Measurements from ENCODE around the gene ROBO1. TPM values are rescaled to one million over a fixed set of nuclear protein-coding genes. Genes with fewer than 3 reads are reported as not detected.

Gene ROBO1
- total RNA-seq, 2 donors from 2014 or later = 7.6 to 19.7 TPM

GRCh38 chr3:78734048-78734637 is 1033.7 kb downstream of the ROBO1 start:
- Histone ChIP-seq H3K27me3 (no peaks in the 10 kb centered on the region), H3K4me1 (peaks cover 0 to 5% of the 10 kb centered on the region in 2 donors), H3K4me3 (no peak overlapping the region), H3K36me3 (no peaks in the 10 kb centered on the region), H3K9me3 (no peaks in the 10 kb centered on the region), H3K27ac (no peak overlapping the region)
- DNase-seq (ENCODE audit: low spot score) = no peak
- no peak for TF ChIP-seq CTCF (IDR thresholded peaks at IDR 0.05)

GRCh38 chr3:78732893-78733292 is 1034.9 kb downstream of the ROBO1 start:
- no peak for TF ChIP-seq CTCF (IDR thresholded peaks at IDR 0.05)
- DNase-seq (ENCODE audit: low spot score) = no peak
- no peak overlapping the region for H3K27ac ChIP-seq
- H3K9me3 ChIP-seq = no peaks in the 10 kb centered on the region
- no peaks in the 10 kb centered on the region for H3K4me1 ChIP-seq
- H3K36me3 ChIP-seq = no peaks in the 10 kb centered on the region
- no peaks in the 10 kb centered on the region for H3K27me3 ChIP-seq
- H3K4me3 ChIP-seq = no peak overlapping the region

GRCh38 chr3:78732471-78732870 is 1035.3 kb downstream of the ROBO1 start:
- TF ChIP-seq CTCF (IDR thresholded peaks at IDR 0.05) = no peak
- H3K9me3 ChIP-seq = no peaks in the 10 kb centered on the region
- H3K4me1 ChIP-seq = no peaks in the 10 kb centered on the region
- no peak overlapping the region for H3K4me3 ChIP-seq
- H3K36me3 ChIP-seq = no peaks in the 10 kb centered on the region
- no peak overlapping the region for H3K27ac ChIP-seq
- DNase-seq (ENCODE audit: low spot score) = no peak
- no peaks in the 10 kb centered on the region for H3K27me3 ChIP-seq

GRCh38 chr3:78729946-78730345 is 1037.9 kb downstream of the ROBO1 start:
- Histone ChIP-seq H3K36me3 (no peaks in the 10 kb centered on the region), H3K4me3 (no peak overlapping the region), H3K27me3 (no peaks in the 10 kb centered on the region), H3K9me3 (no peaks in the 10 kb centered on the region), H3K27ac (no peak overlapping the region), H3K4me1 (no peaks in the 10 kb centered on the region)
- TF ChIP-seq CTCF (IDR thresholded peaks at IDR 0.05) = no peak
- DNase-seq (ENCODE audit: low spot score) = no peak

GRCh38 chr3:78728406-78729145 is 1039.2 kb downstream of the ROBO1 start:
- no peak for TF ChIP-seq CTCF (IDR thresholded peaks at IDR 0.05)
- no peaks in the 10 kb centered on the region for H3K4me1 ChIP-seq
- H3K36me3 ChIP-seq = no peaks in the 10 kb centered on the region
- no peaks in the 10 kb centered on the region for H3K9me3 ChIP-seq
- DNase-seq (ENCODE audit: low spot score) = peak; percentile 65
- no peaks in the 10 kb centered on the region for H3K27me3 ChIP-seq
- H3K27ac ChIP-seq = no peak overlapping the region
- H3K4me3 ChIP-seq = no peak overlapping the region

All from right atrium auricular region (tissue), 2 donors.